22Rv1 (cell line): ENCODE measurements around the gene DEDD2.
A peak's percentile ranks its signal among the peaks of the same experiment; 100 is the strongest.

Source experiments
- H3K27ac ChIP-seq: fragments of 450-650 bp; 2 replicates; pipeline ENCODE4 v1.5.1; 2017
- ZFX ChIP-seq: fragments of 450-650 bp; IDR thresholded peaks from 2 replicates; pipeline ENCODE4 v1.6.1; 2017; ENCODE audit warnings: antibody characterized with exemption, borderline replicate concordance
- TF ChIP-seq, protein P1 (sequence below): fragments of 450-650 bp; IDR thresholded peaks from 2 replicates; pipeline ENCODE4 v1.5.1; 2017; ENCODE audit warnings: mild to moderate bottlenecking

Gene DEDD2

DNA sequence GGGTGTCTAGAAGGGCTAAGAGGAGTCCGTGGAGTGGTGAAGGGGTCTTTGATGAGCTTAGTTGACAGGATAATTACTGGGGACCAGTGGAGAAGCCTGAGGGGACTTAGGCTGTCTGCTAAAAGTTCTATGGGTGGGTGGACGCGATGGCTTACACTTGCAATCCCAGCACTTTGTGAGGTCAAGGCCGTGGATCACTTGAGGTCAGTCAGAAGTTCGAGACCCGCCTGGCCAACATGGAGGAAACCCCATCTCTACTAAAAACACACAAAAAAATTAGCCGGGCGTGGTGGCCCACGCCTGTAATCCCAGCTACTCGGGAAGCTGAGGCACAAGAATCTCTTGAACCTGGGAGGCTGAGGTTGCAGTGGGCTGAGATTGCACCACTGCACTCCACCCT lies 27.8 kb upstream of the DEDD2 start:
- peak overlapping the region; percentile 95 for H3K27ac ChIP-seq
- TF ChIP-seq, protein P1, sequence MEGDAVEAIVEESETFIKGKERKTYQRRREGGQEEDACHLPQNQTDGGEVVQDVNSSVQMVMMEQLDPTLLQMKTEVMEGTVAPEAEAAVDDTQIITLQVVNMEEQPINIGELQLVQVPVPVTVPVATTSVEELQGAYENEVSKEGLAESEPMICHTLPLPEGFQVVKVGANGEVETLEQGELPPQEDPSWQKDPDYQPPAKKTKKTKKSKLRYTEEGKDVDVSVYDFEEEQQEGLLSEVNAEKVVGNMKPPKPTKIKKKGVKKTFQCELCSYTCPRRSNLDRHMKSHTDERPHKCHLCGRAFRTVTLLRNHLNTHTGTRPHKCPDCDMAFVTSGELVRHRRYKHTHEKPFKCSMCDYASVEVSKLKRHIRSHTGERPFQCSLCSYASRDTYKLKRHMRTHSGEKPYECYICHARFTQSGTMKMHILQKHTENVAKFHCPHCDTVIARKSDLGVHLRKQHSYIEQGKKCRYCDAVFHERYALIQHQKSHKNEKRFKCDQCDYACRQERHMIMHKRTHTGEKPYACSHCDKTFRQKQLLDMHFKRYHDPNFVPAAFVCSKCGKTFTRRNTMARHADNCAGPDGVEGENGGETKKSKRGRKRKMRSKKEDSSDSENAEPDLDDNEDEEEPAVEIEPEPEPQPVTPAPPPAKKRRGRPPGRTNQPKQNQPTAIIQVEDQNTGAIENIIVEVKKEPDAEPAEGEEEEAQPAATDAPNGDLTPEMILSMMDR, result no peak
- no peak for TF ChIP-seq ZFX

DNA sequence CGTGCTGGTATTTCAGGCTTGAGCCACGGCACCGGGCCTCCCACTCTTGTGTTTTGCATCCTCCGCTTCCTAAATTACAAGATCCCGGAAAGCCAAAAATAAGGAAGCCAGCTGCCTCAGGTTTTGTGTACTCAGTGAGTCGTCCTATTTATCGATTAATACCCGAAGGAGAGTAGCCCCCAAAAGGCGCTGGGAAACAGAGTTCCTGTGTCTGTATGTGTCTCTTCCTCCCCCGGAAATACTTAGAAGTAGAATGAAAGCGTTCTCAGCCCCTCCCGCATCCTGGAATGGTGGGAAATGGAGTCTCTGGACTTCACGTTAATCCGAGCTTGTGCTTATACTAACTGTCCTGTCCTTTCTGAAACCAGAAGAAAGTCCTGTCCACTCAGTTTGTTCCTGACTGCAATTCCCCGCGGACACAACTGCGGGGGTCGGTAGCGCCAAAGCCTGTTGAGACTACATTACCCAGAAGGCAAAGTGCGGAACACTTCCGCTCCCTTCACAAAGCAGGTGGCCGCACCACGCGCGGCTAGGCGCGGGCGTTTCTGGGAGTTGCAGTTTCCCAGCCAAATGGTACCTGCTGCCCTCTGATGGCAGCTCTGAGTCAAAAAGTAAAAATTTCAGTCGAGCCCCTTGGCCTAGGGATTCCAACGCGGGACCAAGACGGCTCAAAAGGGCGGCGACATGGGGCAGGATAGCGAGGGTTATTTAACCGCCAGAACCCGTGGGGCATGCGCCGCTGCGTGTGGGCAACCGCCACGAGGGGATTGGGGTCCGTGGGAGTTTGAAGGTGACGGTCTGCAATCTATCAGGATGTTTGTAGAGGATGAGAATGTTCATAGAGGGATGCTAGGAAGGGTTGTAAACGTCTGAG lies 27.1 kb upstream of the DEDD2 start:
- peak overlapping the region; percentile 95 for H3K27ac ChIP-seq
- TF ChIP-seq, protein P1, result peak; percentile 90
- TF ChIP-seq ZFX, result no peak

DNA sequence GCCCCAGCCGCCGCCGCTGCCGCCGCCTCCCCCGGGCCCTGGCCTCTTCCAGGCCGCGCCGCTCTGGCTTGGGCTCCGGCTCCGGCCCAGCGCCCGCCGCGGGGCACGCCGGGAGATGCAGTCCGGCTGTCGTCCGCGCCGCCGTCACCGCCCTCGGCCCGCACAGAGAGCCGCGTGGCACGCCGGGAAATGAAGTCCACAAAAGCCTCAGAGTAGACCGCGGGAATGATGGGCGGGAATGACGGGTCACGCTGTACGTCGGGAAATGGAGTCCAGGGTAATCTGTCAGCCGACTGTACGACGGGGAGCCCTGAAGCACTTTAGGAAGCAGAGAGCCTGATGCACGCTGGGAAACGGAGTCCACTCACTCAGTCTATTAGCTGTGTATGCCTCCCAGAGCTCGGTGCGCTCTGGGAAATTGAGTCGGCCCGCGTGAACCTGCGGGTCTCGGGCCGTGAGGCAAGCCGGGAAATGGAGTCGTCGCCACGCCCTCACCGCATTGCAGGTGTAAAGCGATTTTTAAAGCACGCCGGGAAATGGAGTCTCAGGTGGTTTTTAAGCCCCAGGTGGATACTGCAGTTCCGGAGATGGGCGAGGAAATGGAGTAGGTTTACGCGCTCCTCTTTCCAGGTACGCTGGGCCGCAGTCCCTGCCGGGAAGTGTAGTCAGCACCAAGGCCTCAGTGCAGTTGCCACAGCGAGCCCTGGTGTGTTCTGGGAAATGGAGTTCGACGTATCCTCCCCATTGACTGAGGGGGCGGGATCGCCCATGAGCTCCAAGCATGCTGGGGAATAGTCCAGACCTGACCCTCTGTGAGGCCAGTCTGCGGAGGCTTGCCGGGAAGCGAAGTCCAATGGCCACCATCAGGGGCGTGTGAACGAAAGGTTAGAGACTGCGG lies 25.3 kb upstream of the DEDD2 start, which contains the start of gene GSK3A:
TSS of gene GSK3A (minus strand) at position 91 of the 898 bp plus-strand sequence. CDS start 137 bp downstream, outside the sequence.
- peak within 1 kb of the TSS; percentile 95 for H3K27ac ChIP-seq
- TF ChIP-seq, protein P1, result no peak
- TF ChIP-seq ZFX, result 0 out of 2 replicates have a peak, but pooled peaks have one; percentile 86

DNA sequence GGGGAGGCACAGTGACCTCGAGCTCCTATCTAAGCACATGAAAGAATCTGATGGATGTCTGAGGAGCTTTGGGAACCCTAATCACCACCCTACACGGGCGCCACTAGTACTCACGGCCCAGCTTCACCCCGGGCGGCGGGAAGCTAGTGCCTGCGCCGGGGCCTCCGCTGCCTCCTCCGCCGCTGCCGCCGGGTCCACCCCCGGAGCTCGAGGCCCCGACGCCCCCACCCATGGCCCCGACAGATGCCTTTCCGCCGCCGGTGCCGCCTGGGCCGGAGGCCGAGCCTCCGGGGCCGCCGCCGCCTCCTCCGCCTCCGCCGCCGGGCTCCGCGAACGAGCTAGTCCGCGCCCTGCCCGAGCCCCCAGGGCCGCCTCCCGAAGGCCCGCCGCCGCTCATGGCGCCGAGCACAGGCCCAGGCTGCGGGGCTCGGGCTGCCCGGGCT lies 24.6 kb upstream of the DEDD2 start:
- H3K27ac ChIP-seq, result peak overlapping the region; percentile 95
- TF ChIP-seq, protein P1, result no peak
- TF ChIP-seq ZFX, result no peak; the same call in 1 of the 2 replicates

DNA sequence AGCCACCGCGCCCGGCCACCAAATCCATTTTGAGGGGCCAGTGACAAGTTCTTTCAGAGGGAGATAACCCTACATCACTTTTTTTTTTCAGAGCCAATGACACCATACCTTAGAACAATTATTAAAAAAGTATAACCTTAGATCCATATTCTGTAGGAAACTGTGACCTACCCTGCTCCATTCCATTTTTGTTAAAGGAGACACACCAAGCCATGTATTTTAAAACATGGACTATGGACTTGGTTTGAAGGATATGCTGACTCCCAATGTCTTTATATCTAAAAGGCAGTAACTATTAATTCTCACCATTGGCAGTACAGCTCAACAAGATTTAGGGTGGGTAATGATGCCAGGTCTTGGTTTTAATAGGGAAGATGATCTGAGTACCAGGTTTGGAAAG lies 23.8 kb upstream of the DEDD2 start:
- H3K27ac ChIP-seq, result peak overlapping the region; percentile 95
- TF ChIP-seq, protein P1, result no peak
- no peak for TF ChIP-seq ZFX

DNA sequence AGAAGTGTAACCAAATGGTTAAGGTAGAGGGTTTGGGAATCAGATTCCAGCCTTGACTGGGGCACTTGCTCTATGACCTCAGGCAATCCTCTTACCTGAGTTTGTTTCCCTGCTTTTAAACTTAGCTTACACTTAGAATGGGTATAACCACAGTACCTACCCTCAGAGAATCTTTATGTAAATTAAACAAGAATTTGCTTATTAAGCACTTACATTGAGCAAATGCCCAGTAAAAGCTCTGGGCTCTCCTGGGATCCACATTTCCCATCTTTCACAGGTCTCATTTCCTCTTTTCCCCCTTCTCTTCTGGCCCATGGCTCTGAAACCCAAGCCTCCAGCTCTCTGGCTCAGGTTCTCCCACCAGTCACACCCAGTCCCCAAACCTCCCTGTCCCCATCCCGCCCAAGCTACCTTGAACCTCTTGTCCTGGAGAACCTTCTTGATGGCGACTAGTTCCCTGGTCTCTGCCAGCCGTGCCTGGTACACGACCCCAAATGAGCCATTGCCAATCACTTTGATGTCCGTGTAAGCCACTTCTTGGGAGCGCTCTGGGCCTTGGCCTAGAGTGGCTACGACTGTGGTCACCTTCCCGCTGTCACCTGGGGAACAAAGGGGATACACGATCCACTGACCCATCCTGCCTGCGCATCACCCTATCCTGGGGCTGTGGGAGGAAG lies 22.2 kb upstream of the DEDD2 start:
- TF ChIP-seq, protein P1, result no peak
- no peak for TF ChIP-seq ZFX
- no peak overlapping the region; the same call in 1 of the 2 replicates for H3K27ac ChIP-seq
